ENCODE results near the gene CDCA7L.

GRCh38 chr7:21869785-21870402 is 75.8 kb downstream of the CDCA7L start:
- no peak for TF ChIP-seq CTCF (IDR thresholded peaks at IDR 0.05; ENCODE audit: low read depth, low read length, poor library complexity, severe bottlenecking)
- TF ChIP-seq EZH2phosphoT487 (IDR thresholded peaks at IDR 0.05; ENCODE audit: borderline replicate concordance, low read length): no peak
